Nephron (organoid): ENCODE results near the gene MTLN.

Experiments
- H3K27ac Mint-ChIP-seq, 3 experiments: 2 replicates each; pipeline ENCODE4 v1.8.0; 2020; ENCODE audit warnings: mixed read lengths in 3 of 3, mild to moderate bottlenecking in 2 of 3, moderate library complexity in 1 of 3
- H3K27me3 Mint-ChIP-seq: 2 replicates; pipeline ENCODE4 v1.8.0; 2021; ENCODE audit warnings: low read depth, mild to moderate bottlenecking, moderate library complexity, mixed read lengths
- H3K36me3 Mint-ChIP-seq: 2 replicates; pipeline ENCODE4 v1.8.0; 2020; ENCODE audit warnings: low read depth, mixed read lengths
- H3K4me1 Mint-ChIP-seq: 2 replicates; pipeline ENCODE4 v1.8.0; 2020; ENCODE audit warnings: mixed read lengths
- H3K4me3 Mint-ChIP-seq, 3 experiments: 2 replicates each; pipeline ENCODE4 v1.8.0; 2020; ENCODE audit warnings: mild to moderate bottlenecking in 3 of 3, mixed read lengths in 3 of 3, moderate library complexity in 2 of 3
- H3K9me3 Mint-ChIP-seq: 2 replicates; pipeline ENCODE4 v1.8.0; 2020; ENCODE audit warnings: mixed read lengths
- CTCF ChIP-seq, 3 experiments: fragments of 200-600 bp; sonication (generic); IDR thresholded peaks; one replicate each; pipeline ENCODE4 v1.5.0; 2021; ENCODE audit warnings: antibody characterized with exemption in 3 of 3; ENCODE audit not compliant: unreplicated experiment in 3 of 3

The MTLN gene

GRCh38 chr2:110166266-110166665 is 46.1 kb downstream of the MTLN start:
- Mint-ChIP-seq H3K9me3 (no peaks in the 10 kb centered on the region), H3K27me3 (no peaks in the 10 kb centered on the region), H3K27ac (no peak overlapping the region), H3K4me1 (peaks cover 6% of the 10 kb centered on the region), H3K36me3 (no peaks in the 10 kb centered on the region), H3K4me3 (no peak overlapping the region)
- no peak for TF ChIP-seq CTCF (IDR thresholded peaks at IDR 0.05; ENCODE audit: unreplicated experiment in 3 of 3)
